Left cardiac atrium (tissue), 2 donors: Measurements from ENCODE around the gene OR9G1. TPM values are rescaled to one million over a fixed set of nuclear protein-coding genes. Genes with fewer than 3 reads are reported as not detected.

Experiments used
- microRNA-seq, 2 donors: library from miRNA; unstranded; fragments of <30 nt; microRNA quantifications; one replicate each; pipeline ENCODE4 v1.2.0, GENCODE V29; 2020
- total RNA-seq, 2 donors: library from RNA; stranded (reverse); fragmentation: NEBNext Ultra II Directional; extraction: Animal tissue kit (Norgen Biotek cat#: 25700); gene quantifications; one replicate each; pipeline ENCODE4 v1.2.1, GENCODE V29; 2021
- donor health status: DM: no; HTN: yes; CAD: no; lungs with severe emphysema.
- donor health status: DM: yes; HTN: yes; CAD: no.

Gene OR9G1
- total RNA-seq, 2 donors from 2014 or later = not detected

Small RNA genes lying within 50 kb of the gene (microRNA-seq; reads per million reads assigned to microRNA genes)
- 0 reads per million in 2 donors for gene MIR6128

Other genes starting within 250 kb of the OR9G1 start
- not detected for gene OR5M3, start 225.7 kb upstream of the OR9G1 start, total RNA-seq
- not detected for gene OR5M8, start 207.7 kb upstream of the OR9G1 start, total RNA-seq
- not detected for gene OR5M11, start 155.8 kb upstream of the OR9G1 start, total RNA-seq
- not detected for gene OR5M10, start 121.4 kb upstream of the OR9G1 start, total RNA-seq
- gene OR5M1, start 84.2 kb upstream of the OR9G1 start, total RNA-seq = not detected
- not detected for gene OR5AP2, start 56.7 kb upstream of the OR9G1 start, total RNA-seq
- gene OR5AR1, start 35.4 kb upstream of the OR9G1 start, total RNA-seq = not detected
- gene OR9G4, start 49.6 kb downstream of the OR9G1 start, total RNA-seq = not detected